HepG2 (cell line): ENCODE data around the gene STARD5. TPM values are rescaled to one million over a fixed set of nuclear protein-coding genes. Genes with fewer than 3 reads are reported as not detected.

Source experiments
- ATAC-seq: fragments of 200-7000 bp; cut with Tn5 transposase; 3 replicates; pipeline ENCODE4 v1.9.1; 2020; ENCODE audit warnings: mild to moderate bottlenecking, moderate library complexity
- BruUV-seq: library from RNA; stranded (reverse); fragments of 400-500 nt; replicated peaks from 2 replicates; lab custom pipeline; 2021; lab: Mats Ljungman, UMichigan
- CTCF ChIA-PET: fragments of 300-600 bp; formaldehyde crosslinking; extraction: SDS; loops from one replicate; lab custom pipeline; 2021; ENCODE audit warnings: low total read pairs, inconsistent platforms, low intra/inter-chr PET ratio; lab: Yijun Ruan, JAX
- POLR2A ChIA-PET: fragments of 350-600 bp; sonication (Branson Sonifier 250); formaldehyde crosslinking; loops from one replicate; lab custom pipeline; 2020; ENCODE audit warnings: antibody characterized with exemption, inconsistent platforms; lab: Yijun Ruan, JAX
- DNase-seq: peaks from one replicate; pipeline ENCODE4 v3.0.0-alpha.2; 2015; ENCODE audit warnings: low spot score
- FAIRE-seq: peaks from 3 replicates; lab custom pipeline; 2011; peaks lifted over from hg19 to GRCh38; lab: Jason Lieb, UNC
- H2AFZ ChIP-seq: one replicate; pipeline ENCODE4 v1.6.1; 2011; ENCODE audit warnings: low read length, inconsistent platforms
- H3K27ac ChIP-seq: fragments of 300-600 bp; 3 replicates; pipeline ENCODE4 v1.8.0; 2011; ENCODE audit warnings: mixed run types, mild to moderate bottlenecking, mixed read lengths, low read length, inconsistent platforms; ENCODE audit not compliant: insufficient read depth; ENCODE audit errors: extremely low read length
- H3K27me3 ChIP-seq, 2 experiments: fragments of 200-600 bp in 1 of 2; 2 replicates in 1 of 2; 3 replicates in 1 of 2; pipeline versions ENCODE4 v1.6.0 to v1.8.0; 2011; ENCODE audit warnings: low read length in 2 of 2, mild to moderate bottlenecking in 2 of 2, moderate library complexity in 2 of 2, inconsistent platforms in 1 of 2; ENCODE audit not compliant: insufficient read depth in 2 of 2, control insufficient read depth in 1 of 2
- H3K36me3 ChIP-seq, 2 experiments: fragments of 200-600 bp in 1 of 2; replicated peaks in 1 of 2; 2 replicates in 1 of 2; 3 replicates in 1 of 2; pipeline versions ENCODE4 v1.5.1 to v1.8.0; 2011; ENCODE audit warnings: low read length in 2 of 2, inconsistent platforms in 1 of 2; ENCODE audit not compliant: insufficient read depth in 2 of 2, control insufficient read depth in 1 of 2
- H3K4me1 ChIP-seq: 2 replicates; pipeline ENCODE4 v1.5.1; 2012; ENCODE audit warnings: low read length, inconsistent platforms; ENCODE audit not compliant: insufficient read depth
- H3K4me2 ChIP-seq: 2 replicates; pipeline ENCODE4 v1.6.0; 2011; ENCODE audit warnings: low read depth, low read length, inconsistent platforms
- H3K4me3 ChIP-seq, 3 experiments: fragments of 200-600 bp in 1 of 3; sonication (generic), shearing (Covaris generic) in 1 of 3; replicated peaks in 1 of 3; 2 replicates each; pipeline ENCODE4 v1.5.1; 2011 to 2016; ENCODE audit warnings: low read length in 3 of 3, inconsistent platforms in 2 of 3, low read depth in 2 of 3, mild to moderate bottlenecking in 2 of 3, control low read depth in 1 of 3, mixed read lengths in 1 of 3; ENCODE audit not compliant: insufficient read depth in 1 of 3
- H3K79me2 ChIP-seq: one replicate; pipeline ENCODE4 v1.6.1; 2011; ENCODE audit warnings: low read length, inconsistent platforms; ENCODE audit not compliant: insufficient read depth
- H3K9ac ChIP-seq: 2 replicates; pipeline ENCODE4 v1.6.0; 2011; ENCODE audit warnings: mild to moderate bottlenecking, low read depth, low read length, inconsistent platforms; ENCODE audit not compliant: insufficient read depth
- H3K9me3 ChIP-seq: 2 replicates; pipeline ENCODE4 v1.5.1; 2012; ENCODE audit warnings: mild to moderate bottlenecking, low read length
- H4K20me1 ChIP-seq: 2 replicates; pipeline ENCODE4 v1.6.0; 2011; ENCODE audit warnings: inconsistent platforms, mild to moderate bottlenecking, low read length, moderate library complexity; ENCODE audit not compliant: insufficient read depth
- MEIS1 ChIP-seq: sonication (generic); formaldehyde crosslinking; IDR thresholded peaks from 2 replicates; pipeline ENCODE4 v1.9.0; 2021; ENCODE audit warnings: mild to moderate bottlenecking, missing genetic modification reagents, moderate library complexity, borderline replicate concordance
- NFE2L2 ChIP-seq: fragments of 150-350 bp; IDR thresholded peaks from 2 replicates; pipeline ENCODE4 v1.6.1; 2014; ENCODE audit warnings: low read length
- NFKB2 ChIP-seq: sonication (generic); formaldehyde crosslinking; IDR thresholded peaks from 2 replicates; pipeline ENCODE4 v1.4.0; 2020; ENCODE audit warnings: missing genetic modification reagents, borderline replicate concordance
- NFRKB ChIP-seq: fragments of 450-650 bp; IDR thresholded peaks from 2 replicates; pipeline ENCODE4 v1.6.1; 2017
- NR2F6 ChIP-seq, 2 experiments: IDR thresholded peaks; 2 replicates each; pipeline ENCODE4 v1.6.1; 2016; ENCODE audit warnings: antibody characterized with exemption in 1 of 2, mild to moderate bottlenecking in 1 of 2
- POGZ ChIP-seq: sonication (generic); formaldehyde crosslinking; IDR thresholded peaks from 2 replicates; pipeline ENCODE4 v1.4.0; 2020; ENCODE audit warnings: mild to moderate bottlenecking, missing genetic modification reagents
- SOX5 ChIP-seq: IDR thresholded peaks from 2 replicates; pipeline ENCODE4 v1.6.1; 2016; ENCODE audit warnings: borderline replicate concordance
- SSRP1 ChIP-seq: IDR thresholded peaks from 2 replicates; pipeline ENCODE4 v1.6.1; 2016; ENCODE audit warnings: control low read depth
- SYNCRIP ChIP-seq: fragments of 200-400 bp; formaldehyde crosslinking; IDR thresholded peaks from 2 replicates; pipeline ENCODE4 v1.6.1; 2018; ENCODE audit warnings: mild to moderate bottlenecking, low read depth, low read length; ENCODE audit not compliant: insufficient read depth
- YEATS4 ChIP-seq: sonication (generic); formaldehyde crosslinking; IDR thresholded peaks from 2 replicates; pipeline ENCODE4 v1.4.0; 2020; ENCODE audit warnings: missing genetic modification reagents, borderline replicate concordance
- ZNF121 ChIP-seq: sonication (generic); formaldehyde crosslinking; IDR thresholded peaks from 2 replicates; pipeline ENCODE4 v1.5.0; 2020; ENCODE audit warnings: mild to moderate bottlenecking, missing genetic modification reagents
- ZNF235 ChIP-seq: sonication (generic); formaldehyde crosslinking; IDR thresholded peaks from 2 replicates; pipeline ENCODE4 v1.8.1; 2023; ENCODE audit warnings: mild to moderate bottlenecking, missing genetic modification reagents, borderline replicate concordance
- ZNF274 ChIP-seq: sonication (generic); formaldehyde crosslinking; IDR thresholded peaks from 2 replicates; pipeline ENCODE4 v1.5.1; 2020; ENCODE audit warnings: mild to moderate bottlenecking, missing genetic modification reagents
- ZNF296 ChIP-seq: sonication (generic); formaldehyde crosslinking; conservative IDR thresholded peaks from 2 replicates; pipeline ENCODE4 v1.5.0; 2020; ENCODE audit warnings: mild to moderate bottlenecking, missing genetic modification reagents
- ZNF350 ChIP-seq: sonication (generic); formaldehyde crosslinking; IDR thresholded peaks from 2 replicates; pipeline ENCODE4 v1.4.0; 2020; ENCODE audit warnings: mild to moderate bottlenecking, low read depth, missing genetic modification reagents, borderline replicate concordance
- ZNF468 ChIP-seq: sonication (generic); formaldehyde crosslinking; IDR thresholded peaks from 2 replicates; pipeline ENCODE4 v1.8.0; 2022; ENCODE audit warnings: mild to moderate bottlenecking, moderate library complexity, missing genetic modification reagents
- ZNF556 ChIP-seq: sonication (generic); formaldehyde crosslinking; IDR thresholded peaks from 2 replicates; pipeline ENCODE4 v1.4.0; 2020; ENCODE audit warnings: mild to moderate bottlenecking, missing genetic modification reagents, borderline replicate concordance
- ZNF720 ChIP-seq: sonication (generic); formaldehyde crosslinking; IDR thresholded peaks from 2 replicates; pipeline ENCODE4 v1.4.0; 2020; ENCODE audit warnings: missing genetic modification reagents
- WGBS: methylation state at CpG from one replicate; pipeline ENCODE4 v1.1.6; 2017; ENCODE audit warnings: low lambda C conversion rate; 5-methylcytosine and 5-hydroxymethylcytosine counted together
- in situ Hi-C: cut with HindIII; loops from 2 replicates; pipeline ENCODE4 v1.10.0; 2017; ENCODE audit warnings: low pct_unique_long_range_greater_than_20kb; ENCODE audit not compliant: extremely low pct_ligation_motif_present
- intact Hi-C: fragments of 100-400 bp; cut with micrococcal nuclease; formaldehyde crosslinking; loops from one replicate; pipeline ENCODE4 v1.10.0; 2022; ENCODE audit not compliant: unreplicated experiment
- polyA plus RNA-seq, 8 experiments: library from polyadenylated mRNA; depleted of rRNA in 3 of 8; stranded (reverse) in 7 of 8; unstranded in 1 of 8; fragments of >200 nt; fragmentation: Illumina TruSeq in 4 of 8; extraction: Trizol in 4 of 8; gene quantifications; 2 replicates each; pipeline versions ENCODE4 v1.2.1 to v1.2.3, GENCODE V29; 2011 to 2016; ENCODE audit warnings: low read depth in 4 of 8, missing spikeins in 1 of 8, mixed read lengths in 1 of 8; ENCODE audit not compliant: insufficient read depth in 1 of 8
- total RNA-seq, 5 experiments: library from RNA; depleted of rRNA; stranded (reverse); fragments of >200 nt; fragmentation: Illumina TruSeq; extraction: Trizol; gene quantifications; 2 replicates each; pipeline ENCODE4 v1.2.3, GENCODE V29; 2016; ENCODE audit warnings: low read depth in 1 of 5
- TF ChIP-seq, protein P1 (sequence below): sonication (generic); formaldehyde crosslinking; IDR thresholded peaks from 2 replicates; pipeline ENCODE4 v1.8.1; 2023; ENCODE audit warnings: mild to moderate bottlenecking, moderate library complexity, missing genetic modification reagents

STARD5 gene
- total and polyA plus RNA-seq, 2 of the 13 experiments (the other 11 are each of a cell fraction or from before 2014, with no cell fraction given) = 3.1 to 3.5 TPM

DNA sequence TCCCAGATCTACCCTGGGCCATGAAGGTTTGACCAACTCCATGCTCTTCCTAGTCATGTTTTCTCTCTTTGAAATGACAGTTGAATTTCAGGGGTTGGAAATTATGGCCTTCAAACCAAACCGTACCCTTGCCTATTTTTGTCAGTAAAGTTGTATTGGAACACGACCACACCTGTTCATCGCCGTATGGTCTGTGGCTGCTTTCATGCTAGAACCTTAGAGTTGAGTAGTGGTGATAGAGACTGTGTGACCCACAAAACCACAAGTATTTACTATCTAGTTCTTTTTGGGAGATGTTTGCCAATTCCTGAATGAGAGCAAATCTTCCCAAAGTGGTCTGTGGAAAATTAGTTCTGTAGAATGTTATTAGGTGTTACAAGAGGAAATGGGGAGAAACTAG, 24.0 kb upstream of the STARD5 start:
- Histone ChIP-seq H3K79me2 (no peaks in the 10 kb centered on the region), H3K27ac (no peak overlapping the region), H3K4me3 (no peak overlapping the region), H4K20me1 (no peaks in the 10 kb centered on the region), H3K9ac (no peak overlapping the region), H3K27me3 (no peaks in the 10 kb centered on the region), H3K4me1 (no peaks in the 10 kb centered on the region), H2AFZ (no peak overlapping the region), H3K9me3 (no peaks in the 10 kb centered on the region), H3K4me2 (no peak overlapping the region), H3K36me3 (no peaks in the 10 kb centered on the region)
- DNase-seq (no peak), ATAC-seq (no peak), FAIRE-seq (no peak)
- ChIA-PET POLR2A (no interaction called here), CTCF (no interaction called here)
- intact Hi-C loops (no loop called here), in situ Hi-C loops (no loop called here)
- 75% methylated on average over 4 of the region's 4 CpGs for WGBS
- TF ChIP-seq ZNF235 (CRISPR knock-in tag) (no peak), POGZ (CRISPR knock-in tag) (no peak), NFE2L2 (no peak), SOX5 (CRISPR knock-in tag) (no peak), NFKB2 (CRISPR knock-in tag) (no peak), ZNF350 (CRISPR knock-in tag) (no peak), ZNF121 (CRISPR knock-in tag) (no peak), YEATS4 (CRISPR knock-in tag) (no peak), ZNF274 (CRISPR knock-in tag) (no peak), ZNF556 (no peak), NR2F6 (IDR thresholded peaks at IDR 0.05) (no peak), NR2F6 (CRISPR knock-in tag; IDR thresholded peaks at IDR 0.05) (no peak), SYNCRIP (no peak), ZNF720 (CRISPR knock-in tag) (no peak), SSRP1 (CRISPR knock-in tag) (no peak), ZNF296 (CRISPR knock-in tag) (no peak), NFRKB (no peak), MEIS1 (CRISPR knock-in tag) (no peak), ZNF468 (no peak)
- TF ChIP-seq, protein P1, sequence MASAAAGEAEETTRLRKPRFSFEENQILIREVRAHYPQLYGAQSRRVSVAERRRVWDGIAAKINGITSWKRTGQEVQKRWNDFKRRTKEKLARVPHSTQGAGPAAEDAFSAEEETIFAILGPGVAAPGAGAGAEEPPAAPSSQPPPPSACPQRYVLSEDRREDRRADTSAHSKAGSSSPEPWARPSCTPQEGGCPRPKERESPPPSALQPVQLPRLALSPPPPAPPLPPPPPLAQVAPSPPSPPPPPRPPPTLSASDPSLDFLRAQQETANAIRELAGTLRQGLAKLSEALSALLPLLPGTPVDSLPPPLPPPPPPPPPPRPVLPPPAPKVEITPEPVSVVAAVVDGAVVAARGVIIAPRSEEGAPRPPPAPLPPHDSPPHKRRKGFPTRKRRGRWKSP (CRISPR knock-in tag) = no peak
- BruUV-seq = no TSS peak
